GM15510 (cell line): Measurements from ENCODE around the gene KCTD13.
A peak's percentile ranks its signal among the peaks of the same experiment; 100 is the strongest.

ENCODE experiments used
- POLR2A ChIP-seq: IDR thresholded peaks from 3 replicates; pipeline ENCODE4 v1.6.1; 2011; ENCODE audit warnings: borderline replicate concordance; ENCODE audit not compliant: insufficient read length; ENCODE audit errors: extremely low read depth

KCTD13 gene, protein sequence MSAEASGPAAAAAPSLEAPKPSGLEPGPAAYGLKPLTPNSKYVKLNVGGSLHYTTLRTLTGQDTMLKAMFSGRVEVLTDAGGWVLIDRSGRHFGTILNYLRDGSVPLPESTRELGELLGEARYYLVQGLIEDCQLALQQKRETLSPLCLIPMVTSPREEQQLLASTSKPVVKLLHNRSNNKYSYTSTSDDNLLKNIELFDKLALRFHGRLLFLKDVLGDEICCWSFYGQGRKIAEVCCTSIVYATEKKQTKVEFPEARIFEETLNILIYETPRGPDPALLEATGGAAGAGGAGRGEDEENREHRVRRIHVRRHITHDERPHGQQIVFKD

DNA sequence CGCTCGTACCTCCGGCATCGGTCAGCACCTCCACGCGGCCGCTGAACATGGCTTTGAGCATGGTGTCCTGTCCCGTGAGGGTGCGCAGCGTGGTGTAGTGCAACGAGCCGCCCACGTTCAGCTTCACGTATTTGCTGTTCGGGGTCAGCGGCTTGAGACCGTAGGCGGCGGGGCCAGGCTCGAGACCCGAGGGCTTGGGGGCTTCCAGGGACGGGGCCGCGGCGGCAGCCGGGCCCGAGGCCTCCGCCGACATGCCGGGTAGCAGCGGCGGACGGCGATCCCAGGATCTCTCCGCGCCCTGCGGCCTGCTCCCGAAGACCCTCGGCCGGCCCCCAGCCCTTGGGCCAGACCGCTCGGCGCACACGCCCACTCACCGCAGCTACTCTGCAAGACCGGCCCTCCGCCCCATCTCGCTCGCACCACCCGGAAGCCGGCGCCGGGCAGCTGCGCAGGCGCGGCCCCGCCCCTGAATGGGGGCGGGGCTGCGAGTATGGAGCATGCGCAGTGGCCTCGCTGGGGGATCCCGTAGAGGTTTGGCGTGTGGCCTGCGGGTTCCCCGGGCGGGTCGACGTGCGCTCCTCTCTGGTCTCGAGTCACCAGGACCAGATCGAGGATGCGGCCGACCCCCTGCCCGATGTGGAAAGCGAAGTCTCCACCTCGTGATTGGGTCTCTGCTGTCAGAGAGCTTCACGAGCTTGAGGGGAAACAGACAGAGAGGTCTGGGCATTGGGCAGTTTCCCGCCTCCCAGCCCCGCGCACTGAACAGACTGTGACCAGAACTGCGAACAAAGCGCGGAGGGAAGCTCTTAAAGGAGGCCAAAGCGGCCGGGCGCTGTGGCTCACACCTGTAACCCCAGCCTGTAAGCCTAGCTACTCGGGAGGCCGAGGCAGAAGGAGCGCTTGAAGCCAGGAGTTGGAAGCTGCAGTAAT is at the start of gene KCTD13:
Gene KCTD13 (minus strand): TSS at position 446 of the 930 bp plus-strand sequence. CDS start 193 bp downstream, at position 253.
- TF ChIP-seq POLR2A, result peak; percentile 96

DNA sequence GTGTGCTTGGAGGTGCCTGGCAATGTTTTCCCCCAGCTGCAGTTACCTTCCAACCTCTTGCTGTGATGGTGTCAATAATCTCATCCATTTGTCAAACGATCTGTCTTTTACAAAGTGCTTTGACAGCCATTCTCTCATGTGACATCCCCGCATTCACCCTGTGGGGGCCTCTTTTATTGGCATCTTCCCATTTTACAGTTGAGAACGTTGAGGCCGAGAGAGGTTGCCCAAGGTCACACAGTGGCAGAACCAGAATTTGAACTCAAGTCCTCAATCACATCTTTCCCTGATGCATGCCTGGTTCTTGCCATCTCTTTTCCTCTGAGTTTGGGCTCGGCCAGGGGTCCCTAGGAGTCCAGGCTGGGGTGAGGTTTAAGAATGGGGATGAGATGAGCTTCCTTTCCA is 49.1 kb upstream of the KCTD13 start:
- TF ChIP-seq POLR2A, result no peak

DNA sequence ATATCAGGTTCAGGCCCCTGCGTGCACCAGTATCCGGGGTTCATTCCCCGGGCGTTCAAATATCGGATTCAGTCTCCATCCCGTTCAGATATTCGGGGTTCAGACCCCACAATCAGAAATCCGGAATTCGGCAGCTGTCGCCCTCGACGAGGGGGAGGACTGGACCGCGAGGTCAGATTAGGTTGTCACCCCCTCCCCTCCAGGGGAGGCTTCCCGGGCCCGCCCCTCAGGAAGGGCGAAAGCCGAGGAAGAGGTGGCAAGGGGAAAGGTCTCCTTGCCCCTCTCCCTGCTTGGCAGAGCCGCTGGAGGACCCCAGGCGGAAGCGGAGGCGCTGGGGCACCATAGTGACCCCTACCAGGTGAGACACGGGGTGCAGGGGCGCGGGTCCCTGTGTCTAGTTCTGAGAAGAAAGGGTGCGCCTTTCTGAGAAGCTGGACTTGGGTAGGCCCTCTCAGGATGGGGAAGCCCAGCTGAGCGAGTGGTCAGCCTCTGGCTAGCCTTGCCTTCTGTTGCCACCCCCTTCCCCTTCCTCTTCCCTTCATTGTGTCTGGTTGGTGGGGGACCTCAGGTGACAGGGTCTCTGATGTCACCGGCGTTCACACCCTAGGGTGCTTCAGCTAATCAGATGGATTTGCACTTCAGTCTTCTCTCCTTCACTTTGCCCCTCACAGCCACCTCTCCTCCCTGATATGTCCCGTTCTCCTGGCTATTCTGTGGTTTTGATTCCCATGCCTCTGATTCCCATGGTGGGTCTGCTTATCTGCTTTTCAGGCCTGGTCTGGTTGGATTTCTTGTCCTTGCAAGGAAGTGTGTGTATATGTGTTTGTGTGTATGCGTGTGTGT is 48.5 kb upstream of the KCTD13 start:
- peak; percentile 24 for TF ChIP-seq POLR2A

DNA sequence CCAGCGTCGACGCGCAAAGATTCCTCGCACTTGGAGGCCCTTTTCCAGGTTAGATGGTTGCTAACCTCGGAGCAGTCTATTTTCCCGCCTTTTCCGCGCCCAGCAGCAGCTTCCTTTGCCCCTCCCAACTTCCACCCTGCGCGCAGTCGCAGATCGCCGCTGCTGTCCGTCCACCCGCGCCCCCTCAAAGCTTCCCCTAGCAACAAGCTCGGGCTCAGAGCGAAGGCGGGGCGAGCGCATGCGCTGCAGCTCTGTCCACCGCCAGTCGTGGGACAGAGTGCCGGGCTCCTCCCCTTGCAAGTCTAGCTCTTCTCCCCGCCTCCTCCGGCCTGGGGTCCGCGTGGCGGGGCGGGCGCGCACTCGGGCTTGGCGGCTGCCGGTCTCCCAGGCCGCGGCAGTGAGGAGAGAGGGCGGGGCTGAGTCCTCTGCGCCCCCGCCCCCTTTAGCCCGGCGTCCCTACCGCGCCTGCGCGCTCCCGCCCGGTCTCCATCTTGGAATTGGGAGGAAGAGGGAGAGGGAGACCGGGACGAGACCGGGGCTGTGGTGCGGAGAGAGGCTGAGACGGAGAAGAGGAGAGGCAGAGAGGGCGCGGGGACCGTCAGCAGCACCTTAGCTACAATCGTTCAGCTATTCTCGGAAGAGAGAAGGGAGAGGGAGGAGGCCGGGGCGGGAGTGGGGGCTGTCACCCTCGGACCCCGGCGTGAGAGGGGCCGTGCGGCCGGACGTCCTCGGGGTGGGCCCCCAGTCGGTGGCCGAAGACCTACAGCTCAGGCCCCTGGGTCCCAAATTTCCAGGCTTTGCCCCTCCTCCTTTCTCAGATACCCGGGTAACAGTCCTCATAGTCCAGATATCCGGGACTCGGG is 47.6 kb upstream of the KCTD13 start, which contains the start of gene TAOK2:
Gene TAOK2 (plus strand): TSS at position 485 of the 863 bp plus-strand sequence. CDS start 3,905 bp downstream, outside the sequence.
- TF ChIP-seq POLR2A, result peak; percentile 80

DNA sequence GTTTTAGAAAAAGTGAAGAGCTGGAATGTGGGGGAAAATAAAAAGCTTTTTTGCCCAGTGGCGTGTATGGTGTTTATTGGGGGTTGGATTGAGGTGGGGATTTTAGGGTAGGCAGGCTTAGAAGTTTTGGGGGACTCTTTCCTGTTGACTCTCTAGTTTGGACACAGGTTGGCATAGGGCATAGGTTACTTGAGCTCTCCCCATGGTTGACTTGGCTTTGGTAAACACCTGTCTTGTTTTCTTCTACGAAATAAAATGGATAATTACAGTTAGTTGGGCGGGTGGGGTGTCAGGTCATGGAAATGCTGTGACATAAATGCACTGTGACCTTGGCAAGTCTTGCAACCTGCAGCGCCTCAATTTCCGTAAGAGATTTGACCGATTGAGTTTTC is 47.0 kb upstream of the KCTD13 start:
- no peak for TF ChIP-seq POLR2A

DNA sequence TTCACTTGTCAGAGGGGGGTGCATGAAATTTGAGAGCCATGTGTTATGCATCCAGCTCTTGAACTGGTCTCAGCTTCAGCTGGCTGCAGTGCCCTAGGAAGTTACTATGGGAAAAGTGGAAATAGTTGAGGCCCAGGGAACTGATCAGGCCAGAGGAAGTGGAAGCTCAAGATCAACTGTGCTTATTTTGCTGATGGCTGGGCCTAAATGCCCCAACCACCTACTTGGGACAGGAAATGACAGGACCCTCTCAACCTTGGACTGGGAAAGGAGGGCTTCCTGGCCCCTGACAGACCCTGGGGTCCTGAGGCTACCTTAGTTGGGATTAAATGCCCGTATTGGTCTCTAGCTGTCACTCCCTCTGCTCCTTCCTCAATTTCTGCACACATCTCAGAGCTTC is 46.5 kb upstream of the KCTD13 start:
- no peak for TF ChIP-seq POLR2A

DNA sequence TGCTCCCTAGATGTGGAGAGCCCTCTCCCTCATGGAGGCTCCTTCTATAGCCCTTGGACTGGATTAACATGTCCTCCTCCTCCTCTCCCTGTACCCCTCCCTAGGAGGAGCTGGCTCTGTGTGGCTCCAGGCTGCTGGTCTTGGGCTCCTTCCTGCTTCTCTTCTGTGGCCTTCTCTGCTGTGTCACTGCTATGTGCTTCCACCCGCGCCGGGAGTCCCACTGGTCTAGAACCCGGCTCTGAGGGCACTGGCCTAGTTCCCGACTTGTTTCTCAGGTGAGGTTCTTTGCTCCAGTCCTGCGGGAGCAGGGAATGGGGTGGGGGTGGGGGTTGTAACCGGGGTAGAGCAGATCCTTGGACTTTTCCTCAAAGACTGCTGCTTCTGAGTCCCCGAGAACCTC is 45.3 kb upstream of the KCTD13 start:
- TF ChIP-seq POLR2A, result no peak

- TF ChIP-seq POLR2A, result no peak
Measured at GRCh38 chr16:29968205-29968604, 42.2 kb upstream of the KCTD13 start.

GRCh38 chr16:29963021-29963743 is 37.2 kb upstream of the KCTD13 start:
- TF ChIP-seq POLR2A, result no peak

- TF ChIP-seq POLR2A, result no peak
Measured at GRCh38 chr16:29962344-29962994, 36.4 kb upstream of the KCTD13 start.

DNA sequence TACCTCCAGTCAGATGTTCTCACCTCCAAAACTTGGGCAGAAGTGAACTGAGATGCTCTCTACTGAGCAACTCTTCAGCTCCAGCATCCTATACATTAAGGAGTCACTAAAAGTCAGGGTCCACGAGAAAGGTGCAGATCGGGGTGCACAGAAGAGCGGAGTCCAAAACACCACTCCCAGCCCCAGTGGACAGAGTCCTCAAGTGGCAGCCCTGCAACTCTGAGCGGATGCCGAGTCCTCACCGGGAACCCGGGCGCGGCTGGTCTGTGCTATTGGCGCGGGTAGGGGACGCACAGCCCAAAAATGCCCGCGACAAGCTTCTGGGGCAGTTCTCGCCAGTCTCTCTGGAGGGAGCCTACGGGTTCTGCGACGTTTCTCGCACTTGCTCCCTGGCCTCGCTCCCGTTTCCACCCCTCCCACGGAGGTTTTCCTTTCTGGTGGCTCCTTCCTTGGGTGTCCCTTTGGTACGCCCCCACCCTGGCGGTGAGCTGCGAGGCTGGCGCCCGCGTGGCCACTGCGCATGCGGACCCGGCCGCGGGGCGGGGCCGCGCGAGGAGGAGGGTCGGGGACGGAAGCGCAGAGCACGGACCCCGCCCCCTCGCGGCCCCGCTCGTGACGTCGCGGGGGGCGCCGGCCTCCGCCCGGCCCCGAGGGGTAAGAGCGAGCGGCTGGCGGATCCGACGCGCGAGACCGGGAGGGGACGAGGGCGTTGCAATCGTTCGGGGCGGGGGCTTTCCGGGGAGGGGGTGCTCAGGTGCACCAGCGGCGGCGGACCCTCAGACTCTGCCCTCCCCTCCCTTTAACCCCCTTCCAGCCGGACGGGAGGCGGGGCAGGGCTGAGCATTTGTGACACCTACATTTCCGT is 35.7 kb upstream of the KCTD13 start, which contains the start of gene TMEM219:
Gene TMEM219 (plus strand): TSS at position 601 of the 865 bp plus-strand sequence. CDS start 1,065 bp downstream, outside the sequence.
- peak; percentile 81 for TF ChIP-seq POLR2A

GRCh38 chr16:29961127-29961478 is 35.1 kb upstream of the KCTD13 start:
- no peak for TF ChIP-seq POLR2A
